ENCODE data around the gene BASP1.
"Not testable (repeated sequence)": the region's sequence is repeated elsewhere in the genome, so short reads cannot be mapped to it uniquely, and the experiment has no call there.

GRCh38 chr5:17259012-17259411, 41.6 kb downstream of the BASP1 start:
- not testable (repeated sequence) for TF ChIP-seq CTCF, POLR2A (IDR thresholded peaks at IDR 0.05)
